ENCODE measurements around the gene FOXQ1.

The FOXQ1 gene

GRCh38 chr6:1263850-1264377 lies 48.0 kb upstream of the FOXQ1 start:
- Histone ChIP-seq H3K4me3 (replicated peaks; ENCODE audit: insufficient read depth, low read length) (no peak overlapping the region), H3K27ac (replicated peaks) (no peak overlapping the region), H3K27me3 (ENCODE audit: insufficient read depth, poor library complexity, severe bottlenecking) (peaks cover 5% of the 10 kb centered on the region)
- DNase-seq (ENCODE audit: low read depth in 1 of 2, low spot score in 1 of 2), result no peak
- TF ChIP-seq REST (IDR thresholded peaks at IDR 0.05; ENCODE audit: insufficient replicate concordance, low read depth), result no peak
- TF ChIP-seq POLR2AphosphoS5 (IDR thresholded peaks at IDR 0.05; ENCODE audit: low read depth), result no peak
- no peak for TF ChIP-seq SPI1 (IDR thresholded peaks at IDR 0.05; ENCODE audit: borderline replicate concordance, low read depth)
- TF ChIP-seq, protein P1, sequence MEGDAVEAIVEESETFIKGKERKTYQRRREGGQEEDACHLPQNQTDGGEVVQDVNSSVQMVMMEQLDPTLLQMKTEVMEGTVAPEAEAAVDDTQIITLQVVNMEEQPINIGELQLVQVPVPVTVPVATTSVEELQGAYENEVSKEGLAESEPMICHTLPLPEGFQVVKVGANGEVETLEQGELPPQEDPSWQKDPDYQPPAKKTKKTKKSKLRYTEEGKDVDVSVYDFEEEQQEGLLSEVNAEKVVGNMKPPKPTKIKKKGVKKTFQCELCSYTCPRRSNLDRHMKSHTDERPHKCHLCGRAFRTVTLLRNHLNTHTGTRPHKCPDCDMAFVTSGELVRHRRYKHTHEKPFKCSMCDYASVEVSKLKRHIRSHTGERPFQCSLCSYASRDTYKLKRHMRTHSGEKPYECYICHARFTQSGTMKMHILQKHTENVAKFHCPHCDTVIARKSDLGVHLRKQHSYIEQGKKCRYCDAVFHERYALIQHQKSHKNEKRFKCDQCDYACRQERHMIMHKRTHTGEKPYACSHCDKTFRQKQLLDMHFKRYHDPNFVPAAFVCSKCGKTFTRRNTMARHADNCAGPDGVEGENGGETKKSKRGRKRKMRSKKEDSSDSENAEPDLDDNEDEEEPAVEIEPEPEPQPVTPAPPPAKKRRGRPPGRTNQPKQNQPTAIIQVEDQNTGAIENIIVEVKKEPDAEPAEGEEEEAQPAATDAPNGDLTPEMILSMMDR (IDR thresholded peaks at IDR 0.05; ENCODE audit: insufficient read depth, low read length), result no peak
- TF ChIP-seq GABPA (IDR thresholded peaks at IDR 0.05; ENCODE audit: low read depth), result no peak

GRCh38 chr6:1264619-1265445 lies 47.1 kb upstream of the FOXQ1 start:
- no peak for DNase-seq (ENCODE audit: low read depth in 1 of 2, low spot score in 1 of 2)
- TF ChIP-seq, protein P1 (IDR thresholded peaks at IDR 0.05; ENCODE audit: insufficient read depth, low read length), result no peak
- TF ChIP-seq POLR2AphosphoS5 (IDR thresholded peaks at IDR 0.05; ENCODE audit: low read depth) (no peak), GABPA (IDR thresholded peaks at IDR 0.05; ENCODE audit: low read depth) (no peak), REST (IDR thresholded peaks at IDR 0.05; ENCODE audit: insufficient replicate concordance, low read depth) (no peak), SPI1 (IDR thresholded peaks at IDR 0.05; ENCODE audit: borderline replicate concordance, low read depth) (no peak)
- no peak overlapping the region for H3K4me3 ChIP-seq (replicated peaks; ENCODE audit: insufficient read depth, low read length)
- no peak overlapping the region for H3K27ac ChIP-seq (replicated peaks)
- H3K27me3 ChIP-seq (ENCODE audit: insufficient read depth, poor library complexity, severe bottlenecking), result peaks cover 5% of the 10 kb centered on the region

GRCh38 chr6:1266686-1267056 lies 45.2 kb upstream of the FOXQ1 start:
- DNase-seq (ENCODE audit: low read depth in 1 of 2, low spot score in 1 of 2), result no peak
- TF ChIP-seq, protein P1 (IDR thresholded peaks at IDR 0.05; ENCODE audit: insufficient read depth, low read length), result no peak
- H3K27ac ChIP-seq (replicated peaks), result no peak overlapping the region

More at GRCh38 chr6:1266686-1267056, 45.2 kb upstream of the FOXQ1 start:
- Histone ChIP-seq H3K27me3 (ENCODE audit: insufficient read depth, poor library complexity, severe bottlenecking) (peaks cover 8% of the 10 kb centered on the region), H3K4me3 (replicated peaks; ENCODE audit: insufficient read depth, low read length) (no peak overlapping the region)

All from HL-60 (cell line).